Measurements from ENCODE around the gene MTFR1L.

The MTFR1L gene

DNA sequence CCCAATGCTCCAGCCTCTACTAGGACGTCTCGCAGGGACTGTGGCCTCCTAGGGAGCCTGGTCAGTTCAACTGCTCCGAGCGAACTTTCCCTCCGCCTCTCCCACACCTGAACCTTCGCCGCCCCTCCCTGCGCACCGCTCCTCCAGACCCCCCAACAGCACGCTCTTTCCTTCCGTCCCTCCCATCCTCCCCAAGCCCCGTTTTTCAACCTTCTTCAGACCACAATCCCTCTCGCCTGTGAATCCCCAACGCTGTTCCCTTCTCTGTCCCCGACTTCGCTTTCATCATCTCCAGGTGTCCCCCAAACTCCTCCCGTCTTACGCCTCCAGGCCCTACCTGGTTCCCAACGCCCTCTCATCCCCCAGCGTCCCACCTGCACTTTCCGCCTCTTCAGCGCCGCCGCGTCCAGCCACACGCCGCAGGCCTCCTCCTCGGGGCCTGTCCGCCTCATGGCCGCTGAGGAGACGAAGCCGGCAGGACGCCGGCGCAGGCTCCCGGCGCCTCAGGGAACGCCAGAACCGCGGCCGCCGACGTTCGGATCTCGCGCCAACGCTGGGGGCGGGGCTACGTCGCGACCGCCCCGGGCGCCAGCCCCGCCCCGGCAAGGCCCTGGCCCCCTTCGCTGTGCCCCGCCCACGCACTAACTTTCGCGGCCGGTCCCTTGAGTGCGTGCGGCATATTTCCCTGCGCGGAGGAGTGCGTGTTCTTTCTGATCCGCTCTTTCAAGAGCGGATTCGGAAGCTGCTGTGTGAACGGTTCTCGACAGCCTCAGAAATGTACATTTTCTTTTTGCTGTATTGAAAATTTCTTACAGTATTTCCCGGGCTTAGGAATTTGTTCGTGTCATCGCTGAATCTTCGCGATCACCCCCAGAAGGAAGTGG is 39.4 kb downstream of the MTFR1L start, which contains the start of gene AUNIP:
AUNIP (minus strand) TSS at position 552 of the 884 bp plus-strand sequence; CDS start at position 452, 100 bp downstream.
- Histone ChIP-seq H3K27ac (peak within 1 kb of the TSS; percentile 80), H3K4me3 (ENCODE audit: low read depth in 1 of 2, low read length in 1 of 2) (peak within 1 kb of the TSS; percentile 76 to 77), H3K4me1 (ENCODE audit: control insufficient read depth in 1 of 2, insufficient read depth in 1 of 2, low read depth in 1 of 2, low read length in 1 of 2) (peaks cover 39 to 43% of the 10 kb centered on the region in 2 experiments), H3K27me3 (no peaks in the 10 kb centered on the region), H3K36me3 (peaks cover 11% of the 10 kb centered on the region), H3K9me3 (no peaks in the 10 kb centered on the region)
- peak; percentile 37 for TF ChIP-seq CTCF (IDR thresholded peaks at IDR 0.05)

DNA sequence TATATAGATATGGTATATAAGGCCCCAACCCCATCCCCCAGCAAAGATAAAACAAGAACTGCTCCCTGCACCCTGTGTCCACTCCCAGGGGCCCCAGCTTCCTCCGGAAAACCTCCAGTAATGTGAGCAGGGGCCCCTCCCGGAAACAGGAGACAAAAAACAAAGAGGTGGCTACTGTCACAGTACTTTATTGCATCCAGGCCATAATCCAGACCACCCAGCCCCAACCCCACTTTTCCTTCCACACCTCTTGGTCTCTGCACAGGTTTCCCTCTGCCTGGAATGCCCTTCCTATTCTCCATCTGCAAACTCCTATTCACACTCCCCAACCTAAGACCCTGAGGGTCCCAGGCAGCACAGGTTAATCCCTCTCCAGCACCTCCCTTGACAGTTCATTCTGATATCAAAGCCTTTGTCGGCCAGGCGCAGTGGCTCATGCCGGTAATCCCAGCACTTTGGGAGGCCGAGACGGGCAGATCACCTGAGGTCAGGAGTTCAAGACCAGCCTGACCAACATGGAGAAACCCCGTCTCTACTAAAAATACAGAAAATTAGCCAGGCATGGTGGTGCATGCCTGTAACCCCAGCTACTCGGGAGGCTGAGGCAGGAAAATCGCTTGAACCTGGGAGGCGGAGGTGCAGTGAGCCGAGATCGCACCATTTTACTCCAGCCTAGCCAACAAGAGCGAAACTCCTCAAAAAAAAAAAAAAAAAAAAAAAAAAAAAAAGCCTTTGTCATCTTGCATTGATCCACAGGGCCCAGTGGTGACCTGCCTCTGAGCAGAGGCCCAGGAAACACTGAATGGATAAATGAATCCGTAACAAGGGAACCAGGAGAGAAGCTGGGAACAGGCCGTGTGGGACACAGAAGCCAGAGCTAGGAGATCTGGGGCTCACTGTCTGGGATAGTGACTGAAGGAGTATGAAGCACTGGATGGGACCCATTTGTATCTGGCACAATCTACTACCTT is 41.8 kb downstream of the MTFR1L start:
- peak overlapping the region; percentile 80 for H3K27ac ChIP-seq
- no peaks in the 10 kb centered on the region for H3K27me3 ChIP-seq
- peaks cover 39 to 46% of the 10 kb centered on the region in 2 experiments for H3K4me1 ChIP-seq (ENCODE audit: control insufficient read depth in 1 of 2, insufficient read depth in 1 of 2, low read depth in 1 of 2, low read length in 1 of 2)
- peaks cover 11% of the 10 kb centered on the region for H3K36me3 ChIP-seq
- H3K4me3 ChIP-seq (ENCODE audit: low read depth in 1 of 2, low read length in 1 of 2) = peak overlapping the region; percentile 76 to 77
- no peak for TF ChIP-seq CTCF (IDR thresholded peaks at IDR 0.05)
- H3K9me3 ChIP-seq = no peaks in the 10 kb centered on the region

DNA sequence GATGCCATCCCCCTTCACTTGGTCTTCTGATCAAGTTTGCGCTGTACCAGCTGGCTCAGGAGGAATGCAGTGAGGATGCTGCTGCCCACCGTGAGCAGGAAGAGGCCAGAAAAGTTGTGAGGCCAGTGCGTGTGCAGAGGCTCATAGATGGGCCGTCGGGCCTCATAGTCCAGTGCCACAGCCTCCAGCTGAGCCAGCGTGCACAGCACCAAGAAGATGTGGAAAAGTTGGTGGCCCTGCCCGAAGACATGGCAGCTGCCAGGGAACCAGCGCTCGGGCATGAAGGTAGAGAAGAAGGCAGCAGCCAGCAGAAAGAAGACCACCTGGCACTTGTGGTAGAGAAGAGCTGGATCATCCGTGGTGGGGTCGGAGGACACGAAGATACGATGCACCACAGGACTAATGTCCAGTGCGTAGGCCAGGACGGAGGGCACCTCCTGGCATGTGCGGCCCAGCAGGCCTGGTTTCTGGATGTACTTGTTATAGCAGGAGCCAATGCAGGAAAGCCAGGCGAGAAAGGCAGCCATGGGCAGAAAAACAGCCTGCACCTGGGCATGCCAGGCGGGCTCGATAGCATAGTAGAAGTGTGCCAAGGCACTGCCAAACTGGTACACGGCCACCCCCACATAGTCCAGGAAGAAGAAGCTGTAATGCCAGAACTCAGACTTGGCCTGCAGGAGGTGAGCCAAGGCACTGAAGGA is 43.2 kb downstream of the MTFR1L start:
- Histone ChIP-seq H3K36me3 (peaks cover 11% of the 10 kb centered on the region), H3K9me3 (no peaks in the 10 kb centered on the region), H3K27me3 (no peaks in the 10 kb centered on the region), H3K27ac (peak overlapping the region; percentile 44), H3K4me3 (ENCODE audit: low read depth in 1 of 2, low read length in 1 of 2) (no peak overlapping the region), H3K4me1 (ENCODE audit: control insufficient read depth in 1 of 2, insufficient read depth in 1 of 2, low read depth in 1 of 2, low read length in 1 of 2) (peaks cover 48 to 57% of the 10 kb centered on the region in 2 experiments)
- TF ChIP-seq CTCF (IDR thresholded peaks at IDR 0.05) = no peak

GRCh38 chr1:25863486-25864262 is 43.9 kb downstream of the MTFR1L start:
- Histone ChIP-seq H3K4me1 (ENCODE audit: control insufficient read depth in 1 of 2, insufficient read depth in 1 of 2, low read depth in 1 of 2, low read length in 1 of 2) (peaks cover 42 to 53% of the 10 kb centered on the region in 2 experiments), H3K36me3 (peaks cover 11% of the 10 kb centered on the region), H3K9me3 (no peaks in the 10 kb centered on the region), H3K27me3 (no peaks in the 10 kb centered on the region), H3K4me3 (ENCODE audit: low read depth in 1 of 2, low read length in 1 of 2) (no peak overlapping the region), H3K27ac (no peak overlapping the region)
- TF ChIP-seq CTCF (IDR thresholded peaks at IDR 0.05) = no peak
